Cerebellar nuclear complex (tissue), 1 donor: ENCODE results near the gene RINT1.
"Not testable (repeated sequence)": the region's sequence is repeated elsewhere in the genome, so short reads cannot be mapped to it uniquely, and the experiment has no call there.

ENCODE experiments used
- DNase-seq, 2 experiments: peaks; one replicate each; lab custom pipeline; 2025; lab: John Stamatoyannopoulos, UW

RINT1 gene

GRCh38 chr7:105532709-105533460 is 884 bp downstream of the RINT1 start:
- DNase-seq, result no peak

- no peak for DNase-seq
Observed at GRCh38 chr7:105538339-105538738, 6.3 kb downstream of the RINT1 start.

GRCh38 chr7:105559926-105560325 is 27.9 kb downstream of the RINT1 start:
- no peak for DNase-seq

GRCh38 chr7:105565190-105565589 is 33.2 kb downstream of the RINT1 start:
- DNase-seq, result no peak

- no peak for DNase-seq
Observed at GRCh38 chr7:105567024-105567423, 35.0 kb downstream of the RINT1 start.

- DNase-seq, result no peak
Observed at GRCh38 chr7:105567821-105568220, 35.8 kb downstream of the RINT1 start.

- no peak for DNase-seq
Observed at GRCh38 chr7:105571891-105572290, 39.9 kb downstream of the RINT1 start.

- no peak for DNase-seq
Observed at GRCh38 chr7:105577251-105577650, 45.2 kb downstream of the RINT1 start.

- DNase-seq, result no peak
Observed at GRCh38 chr7:105578496-105578895, 46.5 kb downstream of the RINT1 start.

- DNase-seq, result no peak
Observed at GRCh38 chr7:105580022-105580740, 48.2 kb downstream of the RINT1 start.

GRCh38 chr7:105581066-105581811 is 49.2 kb downstream of the RINT1 start, which contains the start of gene EFCAB10:
TSS of gene EFCAB10 (minus strand) at chr7:105581493. CDS start at chr7:105581463, 30 bp downstream.
- peak in 1 of 2 experiments; percentile 4 for DNase-seq

GRCh38 chr7:105583061-105583460 is 51.1 kb downstream of the RINT1 start:
- no peak for DNase-seq

- DNase-seq, result no peak
Observed at GRCh38 chr7:105584165-105584564, 52.2 kb downstream of the RINT1 start.

- DNase-seq, result no peak
Observed at GRCh38 chr7:105585850-105586500, 54.0 kb downstream of the RINT1 start.

GRCh38 chr7:105587909-105588635 is 56.1 kb downstream of the RINT1 start:
- DNase-seq, result no peak

- peak in 1 of 2 experiments; percentile 79 for DNase-seq
Observed at GRCh38 chr7:105589356-105590077, 57.5 kb downstream of the RINT1 start.

- no peak for DNase-seq
Observed at GRCh38 chr7:105590793-105591192, 58.8 kb downstream of the RINT1 start.

GRCh38 chr7:105591522-105591921 is 59.5 kb downstream of the RINT1 start:
- DNase-seq, result no peak

- peak in 1 of 2 experiments; percentile 78 for DNase-seq
Observed at GRCh38 chr7:105594034-105594433, 62.0 kb downstream of the RINT1 start.

- DNase-seq, result no peak
Observed at GRCh38 chr7:105596866-105597265, 64.9 kb downstream of the RINT1 start.

GRCh38 chr7:105599080-105599479 is 67.1 kb downstream of the RINT1 start:
- not testable (repeated sequence) for DNase-seq
